K562 (cell line): ENCODE measurements around the gene OR1S1. TPM values are rescaled to one million over a fixed set of nuclear protein-coding genes. Genes with fewer than 3 reads are reported as not detected.

Source experiments
- ATAC-seq: fragments of 200-7000 bp; cut with Tn5 transposase; 3 replicates; pipeline ENCODE4 v1.9.1; 2020; ENCODE audit warnings: moderate library complexity
- BruUV-seq: library from RNA; stranded (reverse); fragments of 400-500 nt; replicated peaks from 2 replicates; lab custom pipeline; 2021; lab: Mats Ljungman, UMichigan
- CTCF ChIA-PET: fragments of 300-600 bp; formaldehyde crosslinking; extraction: SDS; loops from one replicate; lab custom pipeline; 2021; ENCODE audit warnings: low intra/inter-chr PET ratio; lab: Yijun Ruan, JAX
- POLR2A ChIA-PET: fragments of 300-600, 350-650 bp; sonication (Branson Sonifier 250); formaldehyde crosslinking; extraction: SDS; loops from one replicate; lab custom pipeline; 2021; ENCODE audit warnings: antibody characterized with exemption, inconsistent platforms; lab: Yijun Ruan, JAX
- DNase-seq, 4 experiments: peaks; one replicate each; pipeline versions ENCODE4 v3.0.0 to v3.0.0-alpha.2; 2011 to 2018; ENCODE audit warnings: low spot score in 3 of 4, mixed read lengths in 3 of 4; ENCODE audit errors: extremely low read depth in 1 of 4
- FAIRE-seq: peaks from 2 replicates; lab custom pipeline; 2011; peaks lifted over from hg19 to GRCh38; lab: Jason Lieb, UNC
- H2AFZ ChIP-seq: 2 replicates; pipeline ENCODE4 v1.6.0; 2011; ENCODE audit warnings: low read depth, low read length, control low read depth, inconsistent platforms
- H3K27ac ChIP-seq: fragments of 200-600 bp; 3 replicates; pipeline ENCODE4 v1.8.0; 2011; ENCODE audit warnings: low read depth, mild to moderate bottlenecking, control low read depth, inconsistent platforms, low read length, moderate library complexity, mixed read lengths; ENCODE audit errors: extremely low read depth
- H3K27me3 ChIP-seq, 2 experiments: fragments of 300-600 bp in 1 of 2; 2 replicates in 1 of 2; 3 replicates in 1 of 2; pipeline versions ENCODE4 v1.6.0 to v1.8.0; 2011; ENCODE audit warnings: inconsistent platforms in 2 of 2, low read length in 2 of 2, mild to moderate bottlenecking in 1 of 2, mixed read lengths in 1 of 2, moderate library complexity in 1 of 2; ENCODE audit not compliant: control insufficient read depth in 2 of 2, insufficient read depth in 2 of 2
- H3K36me3 ChIP-seq: fragments of 300-600 bp; 3 replicates; pipeline ENCODE4 v1.8.0; 2011; ENCODE audit warnings: mild to moderate bottlenecking, low read length, inconsistent platforms; ENCODE audit not compliant: control insufficient read depth, insufficient read depth
- H3K4me1 ChIP-seq, 2 experiments: fragments of 200-600 bp in 1 of 2; replicated peaks in 1 of 2; 2 replicates in 1 of 2; 3 replicates in 1 of 2; pipeline versions ENCODE4 v1.5.1 to v1.8.0; 2011; ENCODE audit warnings: inconsistent platforms in 2 of 2, low read length in 2 of 2, mild to moderate bottlenecking in 1 of 2, mixed read lengths in 1 of 2, moderate library complexity in 1 of 2; ENCODE audit not compliant: control insufficient read depth in 2 of 2, insufficient read depth in 2 of 2
- H3K4me2 ChIP-seq: 2 replicates; pipeline ENCODE4 v1.6.1; 2011; ENCODE audit warnings: low read length, control low read depth, inconsistent platforms, mixed read lengths; ENCODE audit not compliant: insufficient read depth
- H3K4me3 ChIP-seq: fragments of 200-600 bp; sonication (generic), shearing (Covaris generic); 2 replicates; pipeline ENCODE4 v1.5.1; 2016; ENCODE audit warnings: control low read depth, inconsistent platforms
- H3K79me2 ChIP-seq: fragments of 200-600 bp; 3 replicates; pipeline ENCODE4 v1.8.0; 2011; ENCODE audit warnings: low read length, inconsistent platforms; ENCODE audit not compliant: control insufficient read depth, insufficient read depth
- H3K9ac ChIP-seq, 2 experiments: 2 replicates each; pipeline versions ENCODE4 v1.6.0 to v1.6.1; 2011; ENCODE audit warnings: low read depth in 2 of 2, low read length in 2 of 2, control low read depth in 1 of 2, inconsistent platforms in 1 of 2, mild to moderate bottlenecking in 1 of 2, mixed read lengths in 1 of 2; ENCODE audit not compliant: insufficient read depth in 1 of 2
- H3K9me1 ChIP-seq: one replicate; pipeline ENCODE4 v1.6.0; 2011; ENCODE audit warnings: inconsistent platforms, mild to moderate bottlenecking, low read length, moderate library complexity; ENCODE audit not compliant: control insufficient read depth, insufficient read depth
- H3K9me3 ChIP-seq: replicated peaks from 2 replicates; pipeline ENCODE4 v1.5.1; 2011; ENCODE audit warnings: low read depth, low read length, inconsistent platforms; ENCODE audit not compliant: control insufficient read depth, insufficient read depth
- H4K20me1 ChIP-seq: replicated peaks from 2 replicates; pipeline ENCODE4 v1.6.1; 2011; ENCODE audit warnings: low read length, inconsistent platforms, mixed read lengths; ENCODE audit not compliant: control insufficient read depth, insufficient read depth
- CBFB ChIP-seq: sonication (generic); formaldehyde crosslinking; IDR thresholded peaks from 2 replicates; pipeline ENCODE4 v1.4.0; 2020; ENCODE audit warnings: mild to moderate bottlenecking, missing genetic modification reagents
- JUND ChIP-seq, 2 experiments: IDR thresholded peaks; 2 replicates in 1 of 2; 3 replicates in 1 of 2; pipeline ENCODE4 v1.6.1; 2011; ENCODE audit warnings: borderline replicate concordance in 2 of 2, low read depth in 2 of 2, low read length in 2 of 2, improper control_type of control experiment in 1 of 2, missing biosample characterization in 1 of 2, missing genetic modification characterization in 1 of 2, missing genetic modification reagents in 1 of 2
- NFE2 ChIP-seq: IDR thresholded peaks from 2 replicates; pipeline ENCODE4 v1.6.1; 2014; ENCODE audit warnings: antibody characterized with exemption, low read depth
- ZBED1 ChIP-seq: IDR thresholded peaks from 2 replicates; pipeline ENCODE4 v1.6.1; 2014
- ZEB2 ChIP-seq: fragments of 450-650 bp; IDR thresholded peaks from 2 replicates; pipeline ENCODE4 v1.6.1; 2016
- ZFP1 ChIP-seq: fragments of 450-650 bp; formaldehyde crosslinking; IDR thresholded peaks from 2 replicates; pipeline ENCODE4 v1.4.0; 2020; ENCODE audit warnings: mild to moderate bottlenecking, mixed read lengths
- ZNF140 ChIP-seq: fragments of 250-450 bp; sonication (Bioruptor Pico); IDR thresholded peaks from 2 replicates; pipeline ENCODE4 v1.8.0; 2021; ENCODE audit warnings: moderate library complexity, mild to moderate bottlenecking, inconsistent platforms
- WGBS: fragments of 100-300 bp; shearing (Covaris generic); methylation state at CpG from one replicate; pipeline ENCODE4 v1.1.6; 2016; ENCODE audit warnings: low coverage, mixed read lengths; ENCODE audit not compliant: insufficient coverage; ENCODE audit errors: missing lambda C conversion rate; 5-methylcytosine and 5-hydroxymethylcytosine counted together
- in situ Hi-C: fragments of 300-500 bp; cut with MboI; formaldehyde crosslinking; loops from 4 replicates; pipeline ENCODE4 v1.15.0; 2018; ENCODE audit warnings: inconsistent platforms, mixed read lengths
- intact Hi-C: fragments of 100-400 bp; cut with micrococcal nuclease; formaldehyde crosslinking; loops from 2 replicates; pipeline ENCODE4 v1.14.2; 2022
- polyA plus RNA-seq, 8 experiments: library from polyadenylated mRNA; depleted of rRNA in 4 of 8; stranded (reverse) in 5 of 8; unstranded in 3 of 8; fragments of >200 nt; fragmentation: Nextera tagmentation in 2 of 8; fragmentation: Illumina TruSeq in 1 of 8; extraction: Ambion mirVana in 2 of 8; extraction: Trizol in 1 of 8; gene quantifications; 2 replicates each; pipeline versions ENCODE4 v1.2.1 to v1.2.3, GENCODE V29; 2011 to 2014; ENCODE audit warnings: inconsistent platforms in 1 of 8, missing spikeins in 1 of 8
- total RNA-seq, 7 experiments: library from RNA; depleted of rRNA in 6 of 7; stranded (reverse); fragments of >200 nt in 6 of 7; fragmentation: Illumina TruSeq in 2 of 7; extraction: Trizol in 2 of 7; gene quantifications; 2 replicates each; pipeline versions ENCODE4 v1.2.1 to v1.2.3, GENCODE V29; 2011 to 2021; ENCODE audit warnings: low replicate concordance in 1 of 7
- TF ChIP-seq, protein P1 (sequence below): sonication (generic); formaldehyde crosslinking; IDR thresholded peaks from 2 replicates; pipeline ENCODE4 v1.8.1; 2023; ENCODE audit warnings: missing genetic modification reagents, mild to moderate bottlenecking, borderline replicate concordance
- TF ChIP-seq, protein P2 (sequence below): fragments of 450-650 bp; formaldehyde crosslinking; IDR thresholded peaks from 2 replicates; pipeline ENCODE4 v1.4.0; 2022; ENCODE audit warnings: mild to moderate bottlenecking, moderate library complexity
- TF ChIP-seq, protein P3 (sequence below), 2 experiments: fragments of 450-650 bp; IDR thresholded peaks; 2 replicates each; pipeline ENCODE4 v1.6.1; 2018; ENCODE audit warnings: mild to moderate bottlenecking in 2 of 2, low read depth in 1 of 2; ENCODE audit not compliant: partially characterized antibody in 2 of 2

OR1S1 gene
- total and polyA plus RNA-seq, 9 of the 15 experiments (the other 6 are each of a cell fraction or from before 2014, with no cell fraction given), result not detected

DNA sequence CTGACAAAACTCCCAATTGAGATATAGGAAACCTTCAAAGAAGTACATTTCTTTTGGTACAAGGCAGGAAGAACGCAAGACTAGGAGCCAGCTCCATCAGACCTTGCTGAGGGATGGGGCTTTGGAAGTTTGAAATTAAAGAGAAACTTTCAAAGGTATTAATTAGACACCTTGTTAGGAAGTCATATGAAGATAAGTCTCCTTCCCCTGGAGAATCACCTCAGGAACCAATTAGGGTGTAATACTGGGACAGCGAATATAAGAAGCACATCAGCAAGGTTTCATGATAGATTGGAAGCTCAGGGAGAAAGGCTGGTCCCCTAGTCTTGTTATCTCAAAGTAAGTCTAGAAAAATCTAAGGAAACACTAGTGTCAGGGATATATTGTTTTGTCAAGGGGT lies 23.8 kb upstream of the OR1S1 start, which contains the start of gene OR9Q2:
OR9Q2 (plus strand) TSS at position 301 of the 400 bp plus-strand sequence. CDS start 1,421 bp downstream, outside the sequence.
- ChIA-PET CTCF (no interaction called here), POLR2A (no interaction called here)
- H3K4me3 ChIP-seq, result no peak within 1 kb of the TSS
- no peak within 1 kb of the TSS for H3K4me2 ChIP-seq
- FAIRE-seq (no peak), ATAC-seq (no peak), DNase-seq (no peak)
- in situ Hi-C loops, result no loop called here
- no peaks in the 10 kb centered on the region for H3K79me2 ChIP-seq
- H3K36me3 ChIP-seq, result no peaks in the 10 kb centered on the region
- no TSS peak for BruUV-seq
- H3K27me3 ChIP-seq, result no peaks in the 10 kb centered on the region
- H3K27ac ChIP-seq, result no peak within 1 kb of the TSS
- H4K20me1 ChIP-seq, result no peaks in the 10 kb centered on the region
- no peaks in the 10 kb centered on the region for H3K9me1 ChIP-seq
- H3K4me1 ChIP-seq, result no peaks in the 10 kb centered on the region
- 0% methylated on average over 2 of the region's 2 CpGs for WGBS
- intact Hi-C loops, result no loop called here
- no peak within 1 kb of the TSS for H3K9ac ChIP-seq
- H2AFZ ChIP-seq, result no peak within 1 kb of the TSS
- no peaks in the 10 kb centered on the region for H3K9me3 ChIP-seq
- TF ChIP-seq ZEB2 (no peak), JUND (IDR thresholded peaks at IDR 0.05; ENCODE audit: borderline replicate concordance, low read depth, low read length) (no peak), JUND (tag; IDR thresholded peaks at IDR 0.05; ENCODE audit: borderline replicate concordance, low read depth, low read length) (no peak), NFE2 (no peak), ZFP1 (CRISPR knock-in tag) (no peak), ZNF140 (CRISPR knock-in tag) (no peak), ZBED1 (no peak), CBFB (CRISPR knock-in tag) (no peak)
- TF ChIP-seq, protein P1, sequence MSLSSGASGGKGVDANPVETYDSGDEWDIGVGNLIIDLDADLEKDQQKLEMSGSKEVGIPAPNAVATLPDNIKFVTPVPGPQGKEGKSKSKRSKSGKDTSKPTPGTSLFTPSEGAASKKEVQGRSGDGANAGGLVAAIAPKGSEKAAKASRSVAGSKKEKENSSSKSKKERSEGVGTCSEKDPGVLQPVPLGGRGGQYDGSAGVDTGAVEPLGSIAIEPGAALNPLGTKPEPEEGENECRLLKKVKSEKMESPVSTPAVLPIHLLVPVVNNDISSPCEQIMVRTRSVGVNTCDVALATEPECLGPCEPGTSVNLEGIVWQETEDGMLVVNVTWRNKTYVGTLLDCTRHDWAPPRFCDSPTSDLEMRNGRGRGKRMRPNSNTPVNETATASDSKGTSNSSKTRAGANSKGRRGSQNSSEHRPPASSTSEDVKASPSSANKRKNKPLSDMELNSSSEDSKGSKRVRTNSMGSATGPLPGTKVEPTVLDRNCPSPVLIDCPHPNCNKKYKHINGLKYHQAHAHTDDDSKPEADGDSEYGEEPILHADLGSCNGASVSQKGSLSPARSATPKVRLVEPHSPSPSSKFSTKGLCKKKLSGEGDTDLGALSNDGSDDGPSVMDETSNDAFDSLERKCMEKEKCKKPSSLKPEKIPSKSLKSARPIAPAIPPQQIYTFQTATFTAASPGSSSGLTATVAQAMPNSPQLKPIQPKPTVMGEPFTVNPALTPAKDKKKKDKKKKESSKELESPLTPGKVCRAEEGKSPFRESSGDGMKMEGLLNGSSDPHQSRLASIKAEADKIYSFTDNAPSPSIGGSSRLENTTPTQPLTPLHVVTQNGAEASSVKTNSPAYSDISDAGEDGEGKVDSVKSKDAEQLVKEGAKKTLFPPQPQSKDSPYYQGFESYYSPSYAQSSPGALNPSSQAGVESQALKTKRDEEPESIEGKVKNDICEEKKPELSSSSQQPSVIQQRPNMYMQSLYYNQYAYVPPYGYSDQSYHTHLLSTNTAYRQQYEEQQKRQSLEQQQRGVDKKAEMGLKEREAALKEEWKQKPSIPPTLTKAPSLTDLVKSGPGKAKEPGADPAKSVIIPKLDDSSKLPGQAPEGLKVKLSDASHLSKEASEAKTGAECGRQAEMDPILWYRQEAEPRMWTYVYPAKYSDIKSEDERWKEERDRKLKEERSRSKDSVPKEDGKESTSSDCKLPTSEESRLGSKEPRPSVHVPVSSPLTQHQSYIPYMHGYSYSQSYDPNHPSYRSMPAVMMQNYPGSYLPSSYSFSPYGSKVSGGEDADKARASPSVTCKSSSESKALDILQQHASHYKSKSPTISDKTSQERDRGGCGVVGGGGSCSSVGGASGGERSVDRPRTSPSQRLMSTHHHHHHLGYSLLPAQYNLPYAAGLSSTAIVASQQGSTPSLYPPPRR (CRISPR knock-in tag), result no peak
- TF ChIP-seq, protein P2, sequence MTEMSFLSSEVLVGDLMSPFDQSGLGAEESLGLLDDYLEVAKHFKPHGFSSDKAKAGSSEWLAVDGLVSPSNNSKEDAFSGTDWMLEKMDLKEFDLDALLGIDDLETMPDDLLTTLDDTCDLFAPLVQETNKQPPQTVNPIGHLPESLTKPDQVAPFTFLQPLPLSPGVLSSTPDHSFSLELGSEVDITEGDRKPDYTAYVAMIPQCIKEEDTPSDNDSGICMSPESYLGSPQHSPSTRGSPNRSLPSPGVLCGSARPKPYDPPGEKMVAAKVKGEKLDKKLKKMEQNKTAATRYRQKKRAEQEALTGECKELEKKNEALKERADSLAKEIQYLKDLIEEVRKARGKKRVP, result no peak
- TF ChIP-seq, protein P3, sequence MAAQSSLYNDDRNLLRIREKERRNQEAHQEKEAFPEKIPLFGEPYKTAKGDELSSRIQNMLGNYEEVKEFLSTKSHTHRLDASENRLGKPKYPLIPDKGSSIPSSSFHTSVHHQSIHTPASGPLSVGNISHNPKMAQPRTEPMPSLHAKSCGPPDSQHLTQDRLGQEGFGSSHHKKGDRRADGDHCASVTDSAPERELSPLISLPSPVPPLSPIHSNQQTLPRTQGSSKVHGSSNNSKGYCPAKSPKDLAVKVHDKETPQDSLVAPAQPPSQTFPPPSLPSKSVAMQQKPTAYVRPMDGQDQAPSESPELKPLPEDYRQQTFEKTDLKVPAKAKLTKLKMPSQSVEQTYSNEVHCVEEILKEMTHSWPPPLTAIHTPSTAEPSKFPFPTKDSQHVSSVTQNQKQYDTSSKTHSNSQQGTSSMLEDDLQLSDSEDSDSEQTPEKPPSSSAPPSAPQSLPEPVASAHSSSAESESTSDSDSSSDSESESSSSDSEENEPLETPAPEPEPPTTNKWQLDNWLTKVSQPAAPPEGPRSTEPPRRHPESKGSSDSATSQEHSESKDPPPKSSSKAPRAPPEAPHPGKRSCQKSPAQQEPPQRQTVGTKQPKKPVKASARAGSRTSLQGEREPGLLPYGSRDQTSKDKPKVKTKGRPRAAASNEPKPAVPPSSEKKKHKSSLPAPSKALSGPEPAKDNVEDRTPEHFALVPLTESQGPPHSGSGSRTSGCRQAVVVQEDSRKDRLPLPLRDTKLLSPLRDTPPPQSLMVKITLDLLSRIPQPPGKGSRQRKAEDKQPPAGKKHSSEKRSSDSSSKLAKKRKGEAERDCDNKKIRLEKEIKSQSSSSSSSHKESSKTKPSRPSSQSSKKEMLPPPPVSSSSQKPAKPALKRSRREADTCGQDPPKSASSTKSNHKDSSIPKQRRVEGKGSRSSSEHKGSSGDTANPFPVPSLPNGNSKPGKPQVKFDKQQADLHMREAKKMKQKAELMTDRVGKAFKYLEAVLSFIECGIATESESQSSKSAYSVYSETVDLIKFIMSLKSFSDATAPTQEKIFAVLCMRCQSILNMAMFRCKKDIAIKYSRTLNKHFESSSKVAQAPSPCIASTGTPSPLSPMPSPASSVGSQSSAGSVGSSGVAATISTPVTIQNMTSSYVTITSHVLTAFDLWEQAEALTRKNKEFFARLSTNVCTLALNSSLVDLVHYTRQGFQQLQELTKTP (IDR thresholded peaks at IDR 0.05; ENCODE audit: low read depth in 1 of 2, partially characterized antibody in 2 of 2), result no peak
